PFSK-1 (cell line): ENCODE results near the gene ABCD3.

Source experiments
- FOXP2 ChIP-seq: optimal IDR thresholded peaks from 2 replicates; pipeline ENCODE3; 2011; ENCODE audit warnings: borderline replicate concordance, control low read depth, inconsistent platforms; ENCODE audit not compliant: insufficient read depth; ENCODE audit errors: extremely low read length, extremely low read depth
- POLR2AphosphoS5 ChIP-seq: IDR thresholded peaks from 2 replicates; pipeline ENCODE4 v1.6.1; 2012; ENCODE audit warnings: low read depth, mild to moderate bottlenecking, control low read depth, low read length, moderate library complexity
- REST ChIP-seq, 2 experiments: IDR thresholded peaks; 2 replicates each; pipeline versions ENCODE4 v1.6.1 to v1.8.0; 2011 to 2012; ENCODE audit warnings: low read depth in 2 of 2, low read length in 2 of 2, control low read depth in 1 of 2, inconsistent platforms in 1 of 2, mild to moderate bottlenecking in 1 of 2, moderate library complexity in 1 of 2; ENCODE audit not compliant: insufficient read depth in 1 of 2
- SIN3A ChIP-seq: IDR thresholded peaks from 2 replicates; pipeline ENCODE4 v1.6.1; 2012; ENCODE audit warnings: mild to moderate bottlenecking, low read length, moderate library complexity, borderline replicate concordance; ENCODE audit not compliant: insufficient read depth
- TAF1 ChIP-seq: IDR thresholded peaks from 2 replicates; pipeline ENCODE4 v1.6.1; 2012; ENCODE audit warnings: low read length, control low read depth, borderline replicate concordance; ENCODE audit not compliant: insufficient read depth

The ABCD3 gene

DNA sequence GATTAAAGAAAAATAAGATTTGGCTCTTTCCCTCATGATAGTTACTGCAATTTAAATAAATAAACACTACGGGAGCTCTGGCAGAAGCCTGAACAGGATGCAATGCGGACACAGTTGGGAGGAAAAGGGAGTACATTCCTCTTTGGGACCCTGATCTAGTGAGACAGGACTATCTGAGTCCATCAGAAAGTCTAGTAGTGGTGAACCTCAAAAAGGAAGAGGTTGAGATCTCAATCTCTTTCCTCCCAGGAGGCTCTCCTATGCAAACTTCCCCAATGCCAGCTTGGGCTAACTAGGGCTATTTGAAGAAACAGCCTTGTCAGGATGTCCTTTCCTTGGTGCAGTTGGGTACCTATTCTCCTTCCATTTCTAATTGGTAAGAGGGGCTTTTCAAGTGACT is 4.9 kb upstream of the ABCD3 start:
- TF ChIP-seq REST (IDR thresholded peaks at IDR 0.05; ENCODE audit: insufficient read depth in 1 of 2, low read depth in 2 of 2, low read length in 2 of 2) (0 out of 4 replicates have a peak, but pooled peaks of 1 of the 2 experiments have one; percentile 42), TAF1 (no peak)

DNA sequence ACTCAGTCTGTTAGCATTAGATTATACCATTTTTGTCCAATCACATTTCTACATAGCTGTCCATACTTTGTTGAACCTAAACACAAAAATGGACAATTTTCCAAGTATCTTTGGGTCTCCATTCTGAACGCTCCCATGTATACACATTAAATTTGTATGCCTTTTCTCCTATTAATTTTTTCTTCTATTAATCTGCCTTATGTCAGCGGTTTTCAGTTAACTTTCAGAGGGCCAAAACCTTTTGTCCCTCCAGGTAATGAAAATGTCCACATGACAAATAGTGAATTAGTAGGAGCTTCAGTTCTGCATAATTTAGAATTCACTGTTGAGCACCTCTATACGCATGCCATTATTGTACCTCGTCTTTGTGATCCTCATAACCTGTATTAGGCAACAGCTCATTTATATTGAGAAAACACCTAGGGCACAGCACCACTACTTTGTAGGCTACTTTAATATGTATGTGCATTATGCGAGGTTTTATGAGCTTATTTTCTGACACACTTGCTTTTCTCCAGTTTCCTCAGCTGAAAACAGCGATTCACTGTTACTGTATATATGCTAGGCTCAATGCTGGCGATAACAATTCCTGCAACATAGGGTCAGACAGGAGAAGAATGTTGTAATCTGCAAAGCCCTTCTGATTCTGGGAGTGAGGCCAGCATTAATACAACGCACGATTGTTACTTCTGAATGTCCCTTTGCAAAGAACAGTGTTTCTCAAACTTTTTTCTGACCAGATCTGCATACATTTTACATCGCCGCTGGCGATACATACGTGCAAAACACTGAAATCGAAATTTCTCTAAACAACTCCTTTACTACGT is 1.1 kb upstream of the ABCD3 start:
- TF ChIP-seq FOXP2 (no peak), POLR2AphosphoS5 (no peak), TAF1 (no peak), SIN3A (no peak), REST (IDR thresholded peaks at IDR 0.05; ENCODE audit: insufficient read depth in 1 of 2, low read depth in 2 of 2, low read length in 2 of 2) (no peak)

GRCh38 chr1:94417728-94417977 is 536 bp upstream of the ABCD3 start:
- TF ChIP-seq POLR2AphosphoS5, result no peak
- no peak for TF ChIP-seq SIN3A
- no peak for TF ChIP-seq FOXP2

DNA sequence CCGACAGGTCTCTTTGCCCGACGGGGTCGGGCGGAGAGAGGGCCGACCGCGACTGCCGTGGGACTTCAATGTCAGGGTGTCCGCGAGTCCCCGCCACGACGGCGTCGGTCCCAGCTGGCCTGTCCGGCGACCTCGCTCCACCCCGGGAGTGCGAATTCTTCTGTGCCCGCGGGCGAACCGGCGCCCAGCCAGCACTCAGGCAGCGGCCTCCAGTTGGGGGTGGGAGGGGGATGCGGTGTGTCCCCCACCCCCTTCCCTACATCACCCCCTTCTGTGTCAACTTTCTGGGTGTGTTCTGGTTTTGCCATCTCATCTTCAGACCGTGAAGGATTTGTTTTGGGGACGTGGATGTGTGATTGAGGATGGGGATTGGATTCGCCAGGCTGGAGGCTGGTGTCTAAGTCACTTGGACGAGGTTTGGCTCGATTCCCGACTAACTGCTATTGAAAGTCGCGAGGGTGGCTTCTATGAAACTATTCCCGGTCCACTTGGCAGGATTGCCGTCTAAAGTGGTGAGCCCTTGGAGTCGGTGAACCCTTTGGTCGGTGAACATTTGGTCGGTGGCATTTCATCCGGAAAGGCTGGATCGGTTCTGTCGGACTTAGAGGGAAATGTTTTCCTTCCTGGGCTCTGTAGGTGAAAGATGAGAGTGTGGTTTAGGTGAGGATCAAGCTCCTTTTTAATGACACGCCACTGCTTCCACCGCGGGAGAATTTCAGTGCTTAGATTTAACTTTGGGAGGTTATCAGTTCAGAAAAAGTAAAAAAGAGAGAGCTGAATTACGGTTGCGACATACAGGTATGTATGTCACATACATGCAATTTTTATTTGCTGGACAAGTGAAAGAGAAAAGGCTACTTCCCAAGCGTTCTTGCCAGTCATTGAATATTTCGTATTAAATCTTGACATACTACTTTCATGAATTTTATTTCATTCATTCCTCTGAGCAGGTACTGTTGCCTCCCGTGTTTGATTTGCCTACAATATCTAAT is 771 bp downstream of the ABCD3 start:
- TF ChIP-seq POLR2AphosphoS5 (no peak), REST (IDR thresholded peaks at IDR 0.05; ENCODE audit: insufficient read depth in 1 of 2, low read depth in 2 of 2, low read length in 2 of 2) (no peak), SIN3A (no peak; the same call in 1 of the 2 replicates), TAF1 (no peak), FOXP2 (no peak)

DNA sequence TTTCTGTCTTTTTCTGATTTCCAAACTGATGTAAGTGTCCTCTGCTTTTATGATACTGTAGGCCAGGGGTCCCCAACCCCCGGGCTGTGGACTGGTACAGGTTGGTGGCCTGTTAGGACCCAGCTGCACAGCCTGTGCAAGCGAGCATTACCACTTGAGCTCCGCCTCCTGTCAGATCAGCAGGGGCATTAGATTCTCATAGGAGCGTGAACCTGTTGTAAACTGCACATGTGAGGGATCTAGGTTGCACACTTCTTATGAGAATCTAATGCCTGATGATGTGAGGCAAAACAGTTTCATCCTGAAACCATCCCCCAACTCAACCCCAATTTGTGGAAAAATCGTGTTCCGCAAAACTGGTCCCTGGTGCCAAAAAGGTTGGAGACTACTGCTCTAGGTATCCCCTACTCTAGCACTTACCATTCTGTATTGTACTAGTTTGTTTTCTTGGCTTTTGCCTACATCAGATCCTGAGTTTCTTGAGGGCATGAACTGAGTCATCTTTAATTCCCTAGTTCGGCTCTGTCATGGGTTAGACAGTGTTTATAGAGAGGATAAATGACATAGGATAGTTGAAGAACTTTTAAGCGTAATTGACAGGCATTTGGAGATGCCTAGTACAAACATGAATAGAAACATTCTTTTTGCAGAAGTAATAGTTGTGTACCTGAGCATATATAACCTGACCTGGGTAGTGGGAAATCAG is 4.1 kb downstream of the ABCD3 start:
- TF ChIP-seq POLR2AphosphoS5 (no peak), REST (IDR thresholded peaks at IDR 0.05; ENCODE audit: insufficient read depth in 1 of 2, low read depth in 2 of 2, low read length in 2 of 2) (no peak), FOXP2 (no peak), SIN3A (no peak), TAF1 (no peak)
